Measurements from ENCODE around the gene POU6F2.

DNA sequence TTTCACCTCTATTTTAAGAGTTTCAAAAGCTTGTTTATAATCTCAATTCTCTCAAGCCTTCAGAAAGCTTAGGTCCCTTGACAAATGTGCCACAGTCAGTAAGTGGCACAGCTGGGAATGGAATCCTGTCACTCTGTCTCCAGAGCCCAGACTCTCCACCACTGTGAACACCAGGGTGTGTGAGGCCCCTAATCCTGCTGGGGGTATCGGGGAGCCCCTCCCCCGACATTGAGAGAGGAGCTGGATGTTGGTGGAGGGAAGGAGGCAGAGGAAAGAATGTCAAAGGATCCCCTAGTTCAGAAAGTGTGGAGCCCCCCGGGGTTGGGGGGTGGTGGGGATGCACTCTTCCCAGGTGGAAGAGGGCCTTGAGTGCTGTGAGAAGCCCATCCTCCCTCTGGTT, 454.7 kb downstream of the POU6F2 start:
- TF ChIP-seq, protein P1, sequence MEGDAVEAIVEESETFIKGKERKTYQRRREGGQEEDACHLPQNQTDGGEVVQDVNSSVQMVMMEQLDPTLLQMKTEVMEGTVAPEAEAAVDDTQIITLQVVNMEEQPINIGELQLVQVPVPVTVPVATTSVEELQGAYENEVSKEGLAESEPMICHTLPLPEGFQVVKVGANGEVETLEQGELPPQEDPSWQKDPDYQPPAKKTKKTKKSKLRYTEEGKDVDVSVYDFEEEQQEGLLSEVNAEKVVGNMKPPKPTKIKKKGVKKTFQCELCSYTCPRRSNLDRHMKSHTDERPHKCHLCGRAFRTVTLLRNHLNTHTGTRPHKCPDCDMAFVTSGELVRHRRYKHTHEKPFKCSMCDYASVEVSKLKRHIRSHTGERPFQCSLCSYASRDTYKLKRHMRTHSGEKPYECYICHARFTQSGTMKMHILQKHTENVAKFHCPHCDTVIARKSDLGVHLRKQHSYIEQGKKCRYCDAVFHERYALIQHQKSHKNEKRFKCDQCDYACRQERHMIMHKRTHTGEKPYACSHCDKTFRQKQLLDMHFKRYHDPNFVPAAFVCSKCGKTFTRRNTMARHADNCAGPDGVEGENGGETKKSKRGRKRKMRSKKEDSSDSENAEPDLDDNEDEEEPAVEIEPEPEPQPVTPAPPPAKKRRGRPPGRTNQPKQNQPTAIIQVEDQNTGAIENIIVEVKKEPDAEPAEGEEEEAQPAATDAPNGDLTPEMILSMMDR (IDR thresholded peaks at IDR 0.05 in 4 of 5, conservative IDR thresholded peaks at IDR 0.05 in 1 of 5), result no peak
- TF ChIP-seq POLR2A (IDR thresholded peaks at IDR 0.05), result no peak
